Endothelial cell of umbilical vein (primary cell): Measurements from ENCODE around the gene ANKS1B. TPM values are rescaled to one million over a fixed set of nuclear protein-coding genes. Genes with fewer than 3 reads are reported as not detected.
A peak's percentile ranks its signal among the peaks of the same experiment; 100 is the strongest.

Source experiments
- BruUV-seq: library from RNA; stranded (reverse); fragments of 400-500 nt; replicated peaks from 2 replicates; lab custom pipeline; 2021; lab: Mats Ljungman, UMichigan
- CTCF ChIA-PET: fragments of 300-600, 350-600 bp; sonication (Branson Sonifier 250); formaldehyde crosslinking; loops from one replicate; lab custom pipeline; 2021; ENCODE audit warnings: antibody characterized with exemption, inconsistent platforms; lab: Charles Lee
- POLR2A ChIA-PET: fragments of 300-600, 350-600 bp; sonication (Branson Sonifier 250); formaldehyde crosslinking; loops from one replicate; lab custom pipeline; 2021; ENCODE audit warnings: antibody characterized with exemption, inconsistent platforms; lab: Charles Lee
- DNase-seq: peaks from one replicate; pipeline ENCODE4 v3.0.0-alpha.2; 2011; ENCODE audit warnings: low read depth, low spot score
- FAIRE-seq: peaks from 2 replicates; lab custom pipeline; 2011; peaks lifted over from hg19 to GRCh38; lab: Jason Lieb, UNC
- H2AFZ ChIP-seq: 2 replicates; pipeline ENCODE4 v1.6.0; 2012; ENCODE audit warnings: low read depth, low read length, control low read depth, inconsistent platforms
- H3K27ac ChIP-seq: 2 replicates; pipeline ENCODE4 v1.5.1; 2011; ENCODE audit warnings: low read depth, mild to moderate bottlenecking, control low read depth, low read length, moderate library complexity; ENCODE audit not compliant: insufficient read depth
- H3K27me3 ChIP-seq, 2 experiments: 2 replicates each; pipeline versions ENCODE4 v1.6.0 to v1.6.1; 2011; ENCODE audit warnings: low read length in 2 of 2, mixed read lengths in 1 of 2; ENCODE audit not compliant: control insufficient read depth in 2 of 2, insufficient read depth in 2 of 2
- H3K36me3 ChIP-seq, 2 experiments: 2 replicates in 1 of 2; 3 replicates in 1 of 2; pipeline ENCODE4 v1.5.1; 2011; ENCODE audit warnings: low read length in 2 of 2, mild to moderate bottlenecking in 1 of 2, moderate library complexity in 1 of 2; ENCODE audit not compliant: control insufficient read depth in 2 of 2, insufficient read depth in 2 of 2; ENCODE audit errors: extremely low read depth in 1 of 2
- H3K4me1 ChIP-seq: 3 replicates; pipeline ENCODE4 v1.5.1; 2011; ENCODE audit warnings: mild to moderate bottlenecking, low read length; ENCODE audit not compliant: control insufficient read depth, insufficient read depth; ENCODE audit errors: extremely low read depth
- H3K4me2 ChIP-seq: 2 replicates; pipeline ENCODE4 v1.6.1; 2011; ENCODE audit warnings: low read length, control low read depth, mixed read lengths; ENCODE audit not compliant: insufficient read depth
- H3K4me3 ChIP-seq, 3 experiments: fragments of 200-600 bp in 1 of 3; sonication (generic), shearing (Covaris generic) in 1 of 3; replicated peaks in 1 of 3; 2 replicates each; pipeline ENCODE4 v1.5.1; 2011 to 2016; ENCODE audit warnings: control low read depth in 3 of 3, low read length in 3 of 3, mild to moderate bottlenecking in 2 of 3, inconsistent platforms in 1 of 3, low read depth in 1 of 3, moderate library complexity in 1 of 3; ENCODE audit not compliant: insufficient read depth in 1 of 3
- H3K79me2 ChIP-seq: 2 replicates; pipeline ENCODE4 v1.6.0; 2012; ENCODE audit warnings: low read length, inconsistent platforms; ENCODE audit not compliant: control insufficient read depth, insufficient read depth
- H3K9ac ChIP-seq: replicated peaks from 2 replicates; pipeline ENCODE3; 2011; ENCODE audit warnings: low read length, control low read depth; ENCODE audit not compliant: insufficient read depth; ENCODE audit errors: extremely low read depth
- H3K9me1 ChIP-seq: replicated peaks from 3 replicates; pipeline ENCODE4 v1.6.0; 2011; ENCODE audit warnings: mild to moderate bottlenecking, low read length; ENCODE audit not compliant: control insufficient read depth, insufficient read depth; ENCODE audit errors: extremely low read depth
- H3K9me3 ChIP-seq: replicated peaks from 2 replicates; pipeline ENCODE4 v1.5.1; 2012; ENCODE audit warnings: low read length, inconsistent platforms; ENCODE audit not compliant: control insufficient read depth, insufficient read depth
- H4K20me1 ChIP-seq: replicated peaks from 2 replicates; pipeline ENCODE3; 2011; ENCODE audit warnings: mild to moderate bottlenecking, low read length; ENCODE audit not compliant: control insufficient read depth, insufficient read depth; ENCODE audit errors: extremely low read depth
- EZH2 ChIP-seq: IDR thresholded peaks from 2 replicates; pipeline ENCODE4 v1.6.1; 2012; ENCODE audit warnings: borderline replicate concordance, low read depth, mild to moderate bottlenecking, moderate library complexity, low read length, inconsistent platforms; ENCODE audit not compliant: severe bottlenecking
- FOS ChIP-seq: IDR thresholded peaks from 2 replicates; pipeline ENCODE4 v1.6.1; 2011; ENCODE audit warnings: mild to moderate bottlenecking, low read length, moderate library complexity, borderline replicate concordance; ENCODE audit not compliant: insufficient read depth
- GATA2 ChIP-seq: IDR thresholded peaks from 2 replicates; pipeline ENCODE4 v1.7.0; 2011; ENCODE audit warnings: low read depth, mild to moderate bottlenecking, moderate library complexity, mixed read lengths, low read length; ENCODE audit not compliant: insufficient read length, insufficient read depth
- JUN ChIP-seq: IDR thresholded peaks from 2 replicates; pipeline ENCODE4 v1.6.1; 2011; ENCODE audit warnings: borderline replicate concordance, low read depth; ENCODE audit not compliant: insufficient read length, insufficient read depth
- MYC ChIP-seq: IDR thresholded peaks from one replicate; pipeline ENCODE4 v1.6.1; 2011; ENCODE audit warnings: mild to moderate bottlenecking, low read depth, low read length
- POLR2A ChIP-seq: IDR thresholded peaks from 2 replicates; pipeline ENCODE4 v1.6.1; 2012; ENCODE audit warnings: low read depth, mild to moderate bottlenecking, control low read depth, low read length
- POLR2AphosphoS5 ChIP-seq: IDR thresholded peaks from 2 replicates; pipeline ENCODE4 v1.6.1; 2012; ENCODE audit warnings: low read depth, mild to moderate bottlenecking, control low read depth, low read length, moderate library complexity; ENCODE audit not compliant: insufficient read depth
- dilution Hi-C: fragments of 300-500 bp; cut with MboI; formaldehyde crosslinking; loops from one replicate; pipeline ENCODE4 v1.15.0; 2019; ENCODE audit warnings: low sequenced_read_pairs; ENCODE audit not compliant: extremely low pct_ligation_motif_present
- intact Hi-C: fragments of 100-400 bp; cut with micrococcal nuclease; formaldehyde crosslinking; loops from one replicate; pipeline ENCODE4 v1.10.0; 2022
- polyA plus RNA-seq, 4 experiments: library from polyadenylated mRNA; depleted of rRNA in 3 of 4; stranded (reverse) in 3 of 4; unstranded in 1 of 4; fragments of >200 nt; gene quantifications; 2 replicates each; pipeline versions ENCODE4 v1.2.1 to v1.2.3, GENCODE V29; 2011 to 2012; ENCODE audit warnings: missing spikeins in 1 of 4
- total RNA-seq: library from RNA; stranded (reverse); gene quantifications from 2 replicates; pipeline ENCODE4 v1.2.3, GENCODE V29; 2021
- TF ChIP-seq, protein P1 (sequence below): IDR thresholded peaks from 2 replicates; pipeline ENCODE4 v1.6.1; 2011; ENCODE audit not compliant: insufficient read depth, insufficient read length
- TF ChIP-seq, protein P2 (sequence below), 2 donors: IDR thresholded peaks; 1 replicate in 1 of 2; 2 replicates in 1 of 2; pipeline ENCODE4 v1.5.1; 2011; ENCODE audit warnings: low read length in 2 of 2, mild to moderate bottlenecking in 2 of 2, moderate library complexity in 2 of 2, control low read depth in 1 of 2, inconsistent platforms in 1 of 2, low read depth in 1 of 2; ENCODE audit not compliant: insufficient read depth in 1 of 2; ENCODE audit errors: extremely low read depth in 1 of 2

ANKS1B gene
- total and polyA plus RNA-seq, 2 donors (not counting 3 experiments of a cell fraction or from before 2014, with no cell fraction given), result 0.15 to 0.38 TPM

DNA sequence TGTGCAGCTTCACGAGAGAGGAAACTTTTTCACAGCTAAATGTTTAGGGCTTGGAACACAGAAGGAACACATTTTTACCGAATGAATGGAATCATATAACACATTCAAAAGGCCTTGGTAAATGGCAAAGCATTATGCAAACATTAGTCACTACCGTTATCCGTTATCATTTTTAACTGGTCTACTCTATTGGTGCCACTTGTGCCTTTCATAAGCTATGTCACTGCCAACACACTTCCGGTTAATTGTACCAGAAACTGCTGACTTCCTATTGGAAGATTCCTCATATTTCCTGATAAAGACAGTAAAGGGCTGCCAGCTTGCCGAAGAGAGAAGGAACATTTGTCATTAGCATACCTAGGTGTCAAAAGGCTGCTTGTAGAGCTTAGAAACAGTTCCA is 1170.5 kb downstream of the ANKS1B start:
- Histone ChIP-seq H3K4me2 (peak overlapping the region; percentile 13), H3K27me3 (peaks cover 0 to 2% of the 10 kb centered on the region in 2 experiments), H3K27ac (peak overlapping the region; percentile 30), H3K9me1 (no peaks in the 10 kb centered on the region), H3K9ac (no peak overlapping the region), H3K4me3 (no peak overlapping the region), H3K79me2 (no peaks in the 10 kb centered on the region), H4K20me1 (no peaks in the 10 kb centered on the region), H3K9me3 (no peaks in the 10 kb centered on the region), H3K4me1 (peaks cover 14% of the 10 kb centered on the region), H2AFZ (no peak overlapping the region), H3K36me3 (no peaks in the 10 kb centered on the region)
- CTCF ChIA-PET, result interaction anchor here (0.9 kb wide), 2 partner anchors 24 to 71 kb away, joined by 3 read pairs; no protein-coding TSS in a partner anchor
- intact Hi-C loops (no loop called here), dilution Hi-C loops (no loop called here)
- POLR2A ChIA-PET, result no interaction called here
- DNase-seq (peak; percentile 70), FAIRE-seq (peak; percentile 88)
- BruUV-seq, result no TSS peak
- TF ChIP-seq, protein P1, sequence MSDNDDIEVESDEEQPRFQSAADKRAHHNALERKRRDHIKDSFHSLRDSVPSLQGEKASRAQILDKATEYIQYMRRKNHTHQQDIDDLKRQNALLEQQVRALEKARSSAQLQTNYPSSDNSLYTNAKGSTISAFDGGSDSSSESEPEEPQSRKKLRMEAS, result no peak
- TF ChIP-seq POLR2AphosphoS5 (peak; percentile 45), JUN (peak; percentile 66), POLR2A (no peak), MYC (no peak), EZH2 (no peak), GATA2 (peak; percentile 87), FOS (peak; percentile 67)
- TF ChIP-seq, protein P2, sequence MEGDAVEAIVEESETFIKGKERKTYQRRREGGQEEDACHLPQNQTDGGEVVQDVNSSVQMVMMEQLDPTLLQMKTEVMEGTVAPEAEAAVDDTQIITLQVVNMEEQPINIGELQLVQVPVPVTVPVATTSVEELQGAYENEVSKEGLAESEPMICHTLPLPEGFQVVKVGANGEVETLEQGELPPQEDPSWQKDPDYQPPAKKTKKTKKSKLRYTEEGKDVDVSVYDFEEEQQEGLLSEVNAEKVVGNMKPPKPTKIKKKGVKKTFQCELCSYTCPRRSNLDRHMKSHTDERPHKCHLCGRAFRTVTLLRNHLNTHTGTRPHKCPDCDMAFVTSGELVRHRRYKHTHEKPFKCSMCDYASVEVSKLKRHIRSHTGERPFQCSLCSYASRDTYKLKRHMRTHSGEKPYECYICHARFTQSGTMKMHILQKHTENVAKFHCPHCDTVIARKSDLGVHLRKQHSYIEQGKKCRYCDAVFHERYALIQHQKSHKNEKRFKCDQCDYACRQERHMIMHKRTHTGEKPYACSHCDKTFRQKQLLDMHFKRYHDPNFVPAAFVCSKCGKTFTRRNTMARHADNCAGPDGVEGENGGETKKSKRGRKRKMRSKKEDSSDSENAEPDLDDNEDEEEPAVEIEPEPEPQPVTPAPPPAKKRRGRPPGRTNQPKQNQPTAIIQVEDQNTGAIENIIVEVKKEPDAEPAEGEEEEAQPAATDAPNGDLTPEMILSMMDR (IDR thresholded peaks at IDR 0.05; ENCODE audit: extremely low read depth in 1 of 2, insufficient read depth in 1 of 2, low read depth in 1 of 2, low read length in 2 of 2), result no peak
